H9 (cell line): ENCODE data around the gene ACVR2B. TPM values are rescaled to one million over a fixed set of nuclear protein-coding genes. Genes with fewer than 3 reads are reported as not detected.

ENCODE experiments used
- DNase-seq: peaks from one replicate; pipeline ENCODE4 v3.0.0-alpha.2; 2017
- H2AFZ ChIP-seq: one replicate; pipeline ENCODE4 v1.6.1; 2013; ENCODE audit warnings: mild to moderate bottlenecking, low read length, control low read depth, moderate library complexity
- H2AK5ac ChIP-seq: 2 replicates; pipeline ENCODE4 v1.6.1; 2013; ENCODE audit warnings: low read length, control low read depth, mixed read lengths; ENCODE audit not compliant: insufficient read length
- H2BK120ac ChIP-seq: one replicate; pipeline ENCODE4 v1.6.1; 2013; ENCODE audit warnings: low read depth, mild to moderate bottlenecking, low read length, control low read depth, inconsistent platforms; ENCODE audit not compliant: poor library complexity, severe bottlenecking
- H2BK12ac ChIP-seq: 2 replicates; pipeline ENCODE4 v1.6.1; 2013; ENCODE audit warnings: low read length, control low read depth, mixed read lengths, low read depth; ENCODE audit not compliant: insufficient read length
- H2BK15ac ChIP-seq: 2 replicates; pipeline ENCODE4 v1.6.1; 2013; ENCODE audit warnings: low read depth, low read length, control low read depth
- H2BK20ac ChIP-seq: one replicate; pipeline ENCODE4 v1.6.1; 2013; ENCODE audit warnings: low read depth, mild to moderate bottlenecking, low read length, control low read depth, inconsistent platforms; ENCODE audit not compliant: poor library complexity, severe bottlenecking
- H2BK5ac ChIP-seq: 2 replicates; pipeline ENCODE4 v1.6.1; 2013; ENCODE audit warnings: low read length, control low read depth, mixed read lengths; ENCODE audit not compliant: insufficient read length
- H3K14ac ChIP-seq: 2 replicates; pipeline ENCODE4 v1.6.1; 2013; ENCODE audit warnings: low read length, control low read depth; ENCODE audit not compliant: insufficient read depth
- H3K18ac ChIP-seq: 2 replicates; pipeline ENCODE4 v1.6.1; 2013; ENCODE audit warnings: low read depth, mild to moderate bottlenecking, mixed read lengths, low read length, control low read depth; ENCODE audit not compliant: insufficient read length
- H3K23ac ChIP-seq: 2 replicates; pipeline ENCODE4 v1.6.1; 2013; ENCODE audit warnings: low read length, control low read depth, mixed read lengths, low read depth; ENCODE audit not compliant: insufficient read length
- H3K23me2 ChIP-seq: 2 replicates; pipeline ENCODE4 v1.6.1; 2013; ENCODE audit warnings: low read depth, mild to moderate bottlenecking, mixed read lengths, low read length, control low read depth; ENCODE audit not compliant: insufficient read length, poor library complexity, severe bottlenecking
- H3K27ac ChIP-seq: 2 replicates; pipeline ENCODE4 v1.5.1; 2013; ENCODE audit warnings: low read length, control low read depth, mixed read lengths, low read depth; ENCODE audit not compliant: insufficient read length
- H3K27me3 ChIP-seq: 2 replicates; pipeline ENCODE4 v1.6.1; 2013; ENCODE audit warnings: low read length, control low read depth, inconsistent platforms; ENCODE audit not compliant: insufficient read depth
- H3K4ac ChIP-seq: 2 replicates; pipeline ENCODE4 v1.6.1; 2013; ENCODE audit warnings: low read depth, mild to moderate bottlenecking, control low read depth, inconsistent platforms, low read length, moderate library complexity
- H3K4me1 ChIP-seq: 2 replicates; pipeline ENCODE4 v1.6.1; 2013; ENCODE audit warnings: low read length, control low read depth, inconsistent platforms; ENCODE audit not compliant: insufficient read depth
- H3K4me2 ChIP-seq: 2 replicates; pipeline ENCODE4 v1.6.1; 2013; ENCODE audit warnings: low read length, control low read depth, mixed read lengths; ENCODE audit not compliant: insufficient read length, insufficient read depth
- H3K56ac ChIP-seq: 2 replicates; pipeline ENCODE4 v1.6.1; 2013; ENCODE audit warnings: low read depth, mild to moderate bottlenecking, mixed read lengths, low read length, control low read depth; ENCODE audit not compliant: insufficient read length
- H3K79me1 ChIP-seq: 2 replicates; pipeline ENCODE4 v1.6.1; 2013; ENCODE audit warnings: low read depth, mild to moderate bottlenecking, moderate library complexity, low read length, control low read depth, inconsistent platforms; ENCODE audit not compliant: insufficient read depth, poor library complexity, severe bottlenecking
- H3K79me2 ChIP-seq: 2 replicates; pipeline ENCODE4 v1.6.1; 2013; ENCODE audit warnings: low read length, control low read depth, inconsistent platforms; ENCODE audit not compliant: insufficient read depth
- H3K9ac ChIP-seq: 2 replicates; pipeline ENCODE4 v1.6.1; 2013; ENCODE audit warnings: low read length, control low read depth, mixed read lengths; ENCODE audit not compliant: insufficient read length; ENCODE audit errors: extremely low read depth
- H3K9me3 ChIP-seq: one replicate; pipeline ENCODE4 v1.6.1; 2013; ENCODE audit warnings: low read depth, low read length, inconsistent platforms; ENCODE audit not compliant: control insufficient read depth
- H3T11ph ChIP-seq: one replicate; pipeline ENCODE4 v1.6.1; 2013; ENCODE audit warnings: mild to moderate bottlenecking, low read length, control low read depth, inconsistent platforms
- H4K20me1 ChIP-seq: one replicate; pipeline ENCODE4 v1.6.1; 2013; ENCODE audit not compliant: control insufficient read depth, insufficient read length, insufficient read depth
- H4K5ac ChIP-seq: 2 replicates; pipeline ENCODE4 v1.6.1; 2013; ENCODE audit warnings: low read depth, mild to moderate bottlenecking, mixed read lengths, low read length, control low read depth; ENCODE audit not compliant: insufficient read length
- H4K8ac ChIP-seq: replicated peaks from 2 replicates; pipeline ENCODE4 v1.6.1; 2013; ENCODE audit warnings: low read length, control low read depth, mixed read lengths, low read depth; ENCODE audit not compliant: insufficient read length
- H4K91ac ChIP-seq: 2 replicates; pipeline ENCODE4 v1.6.1; 2013; ENCODE audit warnings: low read depth, mild to moderate bottlenecking, moderate library complexity, mixed read lengths, low read length, control low read depth; ENCODE audit not compliant: insufficient read length
- H3K27ac Mint-ChIP-seq, 3 experiments: 2 replicates in 2 of 3; 3 replicates in 1 of 3; pipeline ENCODE4 v1.8.0; 2020 to 2021; ENCODE audit warnings: mixed read lengths in 3 of 3, mild to moderate bottlenecking in 1 of 3, moderate library complexity in 1 of 3
- H3K27me3 Mint-ChIP-seq: 2 replicates; pipeline ENCODE4 v1.8.0; 2021; ENCODE audit warnings: low read depth, mild to moderate bottlenecking, moderate library complexity, mixed read lengths
- H3K36me3 Mint-ChIP-seq, 3 experiments: 2 replicates in 2 of 3; 3 replicates in 1 of 3; pipeline ENCODE4 v1.8.0; 2020 to 2021; ENCODE audit warnings: low read depth in 3 of 3, mixed read lengths in 3 of 3; ENCODE audit not compliant: insufficient read depth in 1 of 3
- H3K4me1 Mint-ChIP-seq, 2 experiments: 2 replicates each; pipeline ENCODE4 v1.8.0; 2020; ENCODE audit warnings: mixed read lengths in 2 of 2
- H3K4me3 Mint-ChIP-seq, 2 experiments: 2 replicates in 1 of 2; 3 replicates in 1 of 2; pipeline ENCODE4 v1.8.0; 2020 to 2021; ENCODE audit warnings: mild to moderate bottlenecking in 2 of 2, mixed read lengths in 2 of 2, moderate library complexity in 1 of 2
- H3K9me3 Mint-ChIP-seq, 2 experiments: 2 replicates in 1 of 2; 3 replicates in 1 of 2; pipeline ENCODE4 v1.8.0; 2020; ENCODE audit warnings: mild to moderate bottlenecking in 2 of 2, mixed read lengths in 2 of 2, moderate library complexity in 1 of 2
- CTCF ChIP-seq: fragments of 200-600 bp; sonication (generic); conservative IDR thresholded peaks from 3 replicates; pipeline ENCODE4 v1.8.0; 2021; ENCODE audit warnings: antibody characterized with exemption, mild to moderate bottlenecking
- WGBS: extraction: QIAGEN DNeasy Blood & Tissue Kit; methylation state at CpG from one replicate; pipeline ENCODE4 v1.1.7; 2013; ENCODE audit warnings: missing lambda C conversion rate, low lambda C conversion rate, mixed read lengths; ENCODE audit not compliant: insufficient read length; ENCODE audit errors: extremely low coverage; 5-methylcytosine and 5-hydroxymethylcytosine counted together
- total RNA-seq: library from RNA; stranded (reverse); gene quantifications from 2 replicates; pipeline ENCODE4 v1.2.1, GENCODE V29; 2021

The ACVR2B gene
- total RNA-seq, 1 experiment from 2014 or later = 105 TPM

- peaks cover 12% of the 10 kb centered on the region for H3K4me1 ChIP-seq
- no CpG with 5 or more reads among the region's 78 CpGs for WGBS
These were observed 641 bp downstream of the ACVR2B start for GRCh38 chr3:38454178-38454883.

More at GRCh38 chr3:38454178-38454883, 641 bp downstream of the ACVR2B start:
- peaks cover 9% of the 10 kb centered on the region for H3K27me3 Mint-ChIP-seq
- peaks cover 5% of the 10 kb centered on the region in 2 experiments; a peak in 4 of 5 replicates for H3K9me3 Mint-ChIP-seq
- Histone ChIP-seq H2BK12ac (no peak overlapping the region), H4K20me1 (peaks cover 2% of the 10 kb centered on the region), H3K23me2 (peaks cover 11% of the 10 kb centered on the region), H4K5ac (peak overlapping the region; percentile 47), H4K91ac (peak overlapping the region; percentile 73), H4K8ac (no peak overlapping the region), H3K27ac (no peak overlapping the region), H3K9ac (peak overlapping the region; percentile 85), H3K23ac (no peak overlapping the region), H3K27me3 (no peaks in the 10 kb centered on the region), H3K56ac (no peak overlapping the region), H2BK20ac (no peak overlapping the region), H3T11ph (no peak overlapping the region), H3K4ac (peak overlapping the region; percentile 5), H3K4me2 (peak overlapping the region; percentile 84), H3K14ac (peak overlapping the region; percentile 82), H3K9me3 (no peaks in the 10 kb centered on the region), H3K79me1 (peaks cover 3% of the 10 kb centered on the region), H2BK120ac (no peak overlapping the region), H3K18ac (peak overlapping the region; percentile 68), H2AK5ac (no peak overlapping the region), H3K79me2 (peaks cover 33% of the 10 kb centered on the region; the same call in 1 of the 2 replicates), H2BK15ac (no peak overlapping the region), H2AFZ (no peak overlapping the region), H2BK5ac (no peak overlapping the region)
- H3K4me1 Mint-ChIP-seq = peaks cover 37 to 44% of the 10 kb centered on the region in 2 experiments
- no peak for TF ChIP-seq CTCF
- peak overlapping the region; percentile 98 to 100 (median 99) for H3K27ac Mint-ChIP-seq
- H3K36me3 Mint-ChIP-seq = peaks cover 4 to 7% (median 6%) of the 10 kb centered on the region in 3 experiments; a peak in 6 of 7 replicates
- peak overlapping the region; percentile 97 to 100 for H3K4me3 Mint-ChIP-seq
- DNase-seq = no peak
